Colonic mucosa (tissue), 4 donors: ENCODE results near the gene POLR2E. TPM values are rescaled to one million over a fixed set of nuclear protein-coding genes. Genes with fewer than 3 reads are reported as not detected.

ENCODE experiments used
- DNase-seq: peaks from one replicate; pipeline ENCODE4 v3.0.0-alpha.2; 2020
- H3K27ac ChIP-seq: fragments of 200-600 bp; one replicate; pipeline ENCODE4 v1.8.0; 2021
- H3K27me3 ChIP-seq: fragments of 200-600 bp; one replicate; pipeline ENCODE4 v1.8.0; 2021
- H3K36me3 ChIP-seq: fragments of 200-600 bp; one replicate; pipeline ENCODE4 v1.8.0; 2021
- H3K4me1 ChIP-seq: fragments of 200-600 bp; one replicate; pipeline ENCODE4 v1.8.0; 2021; ENCODE audit warnings: mild to moderate bottlenecking
- H3K4me3 ChIP-seq: fragments of 200-600 bp; one replicate; pipeline ENCODE4 v1.8.0; 2021
- H3K9ac ChIP-seq, 2 donors: one replicate each; pipeline ENCODE4 v1.7.0; 2013; ENCODE audit warnings: control low read depth in 2 of 2, low read depth in 2 of 2, low read length in 2 of 2
- H3K9me3 ChIP-seq: fragments of 200-600 bp; one replicate; pipeline ENCODE4 v1.8.0; 2021
- intact Hi-C: fragments of 100-400 bp; cut with DNase I; formaldehyde crosslinking; loops from one replicate; pipeline ENCODE4 v1.14.1; 2022
- total RNA-seq, 2 donors: library from RNA; stranded (reverse); fragmentation: NEBNext Ultra II Directional in 1 of 2; extraction: Animal tissue kit (Norgen Biotek cat#: 25700) in 1 of 2; gene quantifications; one replicate each; pipeline ENCODE4 v1.2.1, GENCODE V29; 2021
- TF ChIP-seq, protein P1 (sequence below): fragments of 200-600 bp; IDR thresholded peaks from one replicate; pipeline ENCODE4 v1.8.0; 2022; ENCODE audit warnings: antibody characterized with exemption, mild to moderate bottlenecking
- donor health status: healthy.
- donor health status: DM: no; HTN: no; CAD: no.
- donor health status: DM: no; HTN: no; CAD: no.

Gene POLR2E
- total RNA-seq, 2 donors from 2014 or later, result 135 to 245 TPM

DNA sequence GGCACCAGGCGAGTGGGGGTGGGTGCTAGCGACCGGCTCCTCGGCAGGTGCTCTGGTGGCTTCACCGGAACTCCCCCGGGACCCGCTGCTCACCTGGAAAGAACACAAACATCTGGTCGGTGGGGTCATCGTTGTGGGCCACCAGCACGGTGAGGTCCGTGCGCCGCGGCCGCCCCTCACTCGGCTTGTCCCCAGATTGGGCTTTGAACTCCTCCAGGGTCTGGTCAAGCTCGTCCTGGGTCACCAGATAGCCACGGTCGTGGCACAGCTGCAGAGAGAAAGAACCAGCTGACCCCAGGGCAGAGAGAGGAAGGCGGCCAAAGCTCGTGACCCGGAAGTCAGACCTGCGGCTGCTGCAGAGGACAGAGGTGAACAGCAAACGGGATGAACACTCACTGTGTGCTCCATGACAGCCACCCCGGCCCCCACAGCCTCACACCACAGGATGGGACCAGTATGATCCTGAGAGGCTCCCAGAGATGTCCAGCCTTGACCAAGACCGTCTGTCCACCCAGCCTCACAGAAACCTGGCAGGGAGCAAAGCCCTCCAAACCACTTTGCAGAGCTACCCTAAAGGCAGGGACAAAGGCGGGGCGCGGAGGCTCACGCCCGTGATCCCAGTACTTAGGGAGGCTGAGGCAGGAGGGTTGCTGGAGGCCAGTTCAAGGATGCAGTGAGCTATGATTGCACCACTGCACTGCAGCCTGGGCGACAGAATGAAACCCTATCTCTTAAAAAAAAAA, 1.2 kb downstream of the POLR2E start:
- peak overlapping the region; percentile 99 for H3K4me3 ChIP-seq
- no peaks in the 10 kb centered on the region for H3K9me3 ChIP-seq
- peak overlapping the region; percentile 56 to 89 for H3K9ac ChIP-seq
- no peak for DNase-seq
- H3K27me3 ChIP-seq, result no peaks in the 10 kb centered on the region
- H3K36me3 ChIP-seq, result peaks cover 5% of the 10 kb centered on the region
- H3K4me1 ChIP-seq, result peaks cover 17% of the 10 kb centered on the region
- TF ChIP-seq, protein P1, sequence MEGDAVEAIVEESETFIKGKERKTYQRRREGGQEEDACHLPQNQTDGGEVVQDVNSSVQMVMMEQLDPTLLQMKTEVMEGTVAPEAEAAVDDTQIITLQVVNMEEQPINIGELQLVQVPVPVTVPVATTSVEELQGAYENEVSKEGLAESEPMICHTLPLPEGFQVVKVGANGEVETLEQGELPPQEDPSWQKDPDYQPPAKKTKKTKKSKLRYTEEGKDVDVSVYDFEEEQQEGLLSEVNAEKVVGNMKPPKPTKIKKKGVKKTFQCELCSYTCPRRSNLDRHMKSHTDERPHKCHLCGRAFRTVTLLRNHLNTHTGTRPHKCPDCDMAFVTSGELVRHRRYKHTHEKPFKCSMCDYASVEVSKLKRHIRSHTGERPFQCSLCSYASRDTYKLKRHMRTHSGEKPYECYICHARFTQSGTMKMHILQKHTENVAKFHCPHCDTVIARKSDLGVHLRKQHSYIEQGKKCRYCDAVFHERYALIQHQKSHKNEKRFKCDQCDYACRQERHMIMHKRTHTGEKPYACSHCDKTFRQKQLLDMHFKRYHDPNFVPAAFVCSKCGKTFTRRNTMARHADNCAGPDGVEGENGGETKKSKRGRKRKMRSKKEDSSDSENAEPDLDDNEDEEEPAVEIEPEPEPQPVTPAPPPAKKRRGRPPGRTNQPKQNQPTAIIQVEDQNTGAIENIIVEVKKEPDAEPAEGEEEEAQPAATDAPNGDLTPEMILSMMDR, result no peak
- intact Hi-C loops, result no loop called here
- H3K27ac ChIP-seq, result no peak overlapping the region

DNA sequence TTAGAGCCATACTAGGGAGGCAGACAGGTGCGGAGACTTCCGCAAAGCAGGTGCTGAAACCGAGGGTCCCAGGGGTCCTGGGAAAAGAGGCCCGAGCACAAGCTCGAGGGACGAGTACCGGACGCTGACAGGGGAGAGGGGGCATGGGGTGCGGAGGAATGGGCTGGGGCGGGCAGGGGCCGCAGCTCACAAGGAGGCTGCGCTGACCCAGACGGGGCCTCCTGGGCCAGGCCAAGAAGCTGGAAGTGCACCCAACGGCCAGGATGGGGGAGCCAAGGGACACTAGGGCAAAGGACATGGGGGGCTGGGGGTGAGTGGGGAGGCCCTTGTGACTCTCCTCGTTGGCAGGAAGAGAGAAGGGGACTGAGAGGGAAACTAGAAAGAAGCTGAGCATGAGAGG, 1.8 kb downstream of the POLR2E start:
- no peak overlapping the region for H3K27ac ChIP-seq
- peaks cover 5% of the 10 kb centered on the region for H3K36me3 ChIP-seq

DNA sequence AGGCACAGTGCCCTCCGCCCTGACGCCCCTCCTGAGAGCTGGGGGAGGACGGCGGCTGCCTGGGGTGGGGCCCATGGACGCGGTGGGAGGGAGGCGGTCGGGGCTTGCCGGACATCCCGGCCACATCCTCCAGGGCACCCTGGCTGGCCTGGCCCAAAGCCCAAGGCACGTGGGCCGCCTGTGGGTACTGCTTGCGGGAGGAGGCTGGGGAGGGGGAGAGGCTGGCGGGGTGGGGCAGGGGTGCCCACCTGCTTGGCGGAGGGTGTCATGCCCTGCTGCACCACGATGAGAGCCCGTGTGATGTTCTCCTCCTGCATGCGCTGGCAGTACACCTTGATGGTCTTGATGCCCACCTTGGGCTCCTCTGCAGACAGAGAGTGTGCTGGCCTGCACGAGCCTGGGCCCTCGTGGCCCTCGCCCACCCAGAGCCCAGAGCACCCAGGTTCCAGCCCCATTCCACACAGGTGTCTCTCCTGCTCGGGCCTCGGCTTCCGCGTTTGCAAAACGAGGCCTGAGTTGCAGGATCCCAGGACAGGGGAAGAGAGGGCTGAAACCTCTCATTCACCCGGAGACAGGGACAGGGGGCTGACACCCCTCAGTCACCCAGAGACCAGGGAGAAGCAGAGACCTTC, 3.5 kb downstream of the POLR2E start:
- intact Hi-C loops, result no loop called here
- peaks cover 5% of the 10 kb centered on the region for H3K36me3 ChIP-seq
- no peak overlapping the region for H3K27ac ChIP-seq
- DNase-seq, result no peak
- no peaks in the 10 kb centered on the region for H3K9me3 ChIP-seq
- TF ChIP-seq, protein P1, result no peak
- H3K4me3 ChIP-seq, result no peak overlapping the region
- H3K9ac ChIP-seq, result no peak overlapping the region
- H3K27me3 ChIP-seq, result no peaks in the 10 kb centered on the region
- peaks cover 13% of the 10 kb centered on the region for H3K4me1 ChIP-seq

More for the DNA sequence above, 1.8 kb downstream of the POLR2E start:
- no peaks in the 10 kb centered on the region for H3K27me3 ChIP-seq
- DNase-seq, result no peak
- no peaks in the 10 kb centered on the region for H3K9me3 ChIP-seq
- H3K9ac ChIP-seq, result no peak overlapping the region
- intact Hi-C loops, result no loop called here
- peaks cover 17% of the 10 kb centered on the region for H3K4me1 ChIP-seq
- H3K4me3 ChIP-seq, result no peak overlapping the region
- TF ChIP-seq, protein P1, result no peak

DNA sequence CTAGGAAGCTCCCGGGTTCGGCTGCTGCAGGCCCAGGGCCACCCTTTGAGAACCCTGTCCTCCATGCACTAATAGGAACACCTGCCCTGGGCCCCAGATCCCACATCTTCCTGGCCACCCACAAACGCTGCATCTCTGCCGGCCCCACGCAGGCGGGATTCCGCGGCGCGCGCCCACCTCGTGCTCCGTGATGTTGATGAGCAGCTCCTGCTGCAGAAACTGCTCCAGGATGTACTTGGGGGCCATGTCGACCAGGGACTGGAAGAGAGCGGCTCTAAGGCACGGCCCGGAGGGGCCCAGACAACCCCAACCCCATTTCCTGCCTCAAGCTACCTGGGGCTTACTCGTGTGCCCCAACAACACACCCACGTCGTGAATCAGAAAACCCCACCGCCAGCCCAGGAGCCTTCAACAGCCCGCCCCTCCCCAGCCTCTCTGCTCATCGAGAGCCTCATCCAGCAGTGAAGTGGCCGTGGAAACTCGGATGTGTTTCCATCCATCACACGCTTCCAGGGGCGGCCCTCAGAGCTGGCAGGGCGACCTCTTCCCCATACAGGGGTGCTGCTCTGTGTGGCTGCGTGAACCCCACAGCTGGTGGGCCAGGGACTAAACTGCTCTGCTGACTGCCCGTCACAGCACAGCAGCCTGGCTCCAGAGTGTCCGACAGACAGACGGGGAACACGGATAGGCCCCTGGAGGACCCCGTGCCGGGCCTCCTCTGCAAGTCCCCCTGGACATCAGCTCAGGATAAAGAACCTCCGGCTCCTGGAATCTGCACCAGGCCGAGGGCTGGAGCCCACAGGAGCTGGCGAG, 4.2 kb downstream of the POLR2E start:
- no peak overlapping the region for H3K27ac ChIP-seq
- TF ChIP-seq, protein P1, result no peak
- peaks cover 5% of the 10 kb centered on the region for H3K36me3 ChIP-seq
- H3K9me3 ChIP-seq, result no peaks in the 10 kb centered on the region
- H3K4me3 ChIP-seq, result no peak overlapping the region
- DNase-seq, result no peak
- H3K9ac ChIP-seq, result no peak overlapping the region
- H3K27me3 ChIP-seq, result no peaks in the 10 kb centered on the region
- H3K4me1 ChIP-seq, result peaks cover 13% of the 10 kb centered on the region
- intact Hi-C loops, result no loop called here

DNA sequence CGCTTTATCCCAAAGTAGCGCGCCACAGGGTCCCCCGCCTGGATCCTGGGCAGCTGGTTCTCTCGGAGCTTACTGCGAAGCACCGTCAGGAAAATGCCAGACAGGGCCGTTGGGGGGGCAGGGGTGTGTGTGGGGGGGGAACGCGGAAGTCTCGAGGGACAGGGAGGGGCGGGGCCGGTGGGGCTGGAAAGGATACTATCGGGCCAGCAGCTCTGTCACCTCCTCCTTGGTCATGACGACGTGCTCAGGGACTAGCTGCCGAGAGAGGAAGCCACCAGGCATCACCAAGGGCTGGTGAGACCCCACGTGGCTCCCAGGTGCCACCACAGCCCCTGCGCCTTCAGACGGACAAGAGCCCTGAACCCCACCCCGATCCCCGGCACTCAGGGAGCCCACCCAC, 5.3 kb downstream of the POLR2E start:
- H3K4me3 ChIP-seq, result no peak overlapping the region
- no peak overlapping the region for H3K9ac ChIP-seq
- DNase-seq, result no peak
- intact Hi-C loops, result no loop called here
- no peaks in the 10 kb centered on the region for H3K9me3 ChIP-seq
- peaks cover 8% of the 10 kb centered on the region for H3K4me1 ChIP-seq
- H3K36me3 ChIP-seq, result peaks cover 5% of the 10 kb centered on the region
- H3K27ac ChIP-seq, result no peak overlapping the region
- TF ChIP-seq, protein P1, result no peak
- H3K27me3 ChIP-seq, result no peaks in the 10 kb centered on the region
